ENCODE data around the gene CXCL9. TPM values are rescaled to one million over a fixed set of nuclear protein-coding genes. Genes with fewer than 3 reads are reported as not detected.
"Not testable (repeated sequence)": the region's sequence is repeated elsewhere in the genome, so short reads cannot be mapped to it uniquely, and the experiment has no call there.

Gene CXCL9
- total RNA-seq, 2 experiments from 2014 or later = 0.23 to 0.33 TPM

DNA sequence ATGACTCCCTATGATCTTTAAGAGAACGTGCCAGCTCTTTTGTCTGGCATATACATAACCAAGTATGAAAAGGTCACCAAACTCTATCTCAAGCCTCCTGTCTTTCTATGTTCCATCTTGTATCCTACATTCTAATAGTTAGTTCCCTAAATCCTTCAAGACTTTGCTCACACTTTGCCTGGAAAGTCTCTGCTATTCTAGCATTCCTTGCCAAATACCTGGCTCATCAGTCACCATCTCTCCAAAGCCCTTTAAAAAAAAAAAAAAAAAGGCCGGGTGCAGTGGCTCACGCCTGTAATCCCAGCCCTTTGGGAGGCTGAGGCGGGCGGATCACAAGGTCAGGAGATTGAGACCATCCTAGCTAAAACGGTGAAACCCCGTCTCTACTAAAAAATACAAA, 48.8 kb downstream of the CXCL9 start:
- H3K9me3 Mint-ChIP-seq (ENCODE audit: low read depth); H3K27ac Mint-ChIP-seq; H3K4me3 Mint-ChIP-seq; POLR2A ChIA-PET; DNase-seq; ATAC-seq; CTCF ChIA-PET; intact Hi-C loops (cut with DNase I, micrococcal nuclease); H3K4me1 Mint-ChIP-seq; H3K27me3 Mint-ChIP-seq: not testable (repeated sequence)
- peaks cover 79% of the 10 kb centered on the region for H3K36me3 Mint-ChIP-seq (ENCODE audit: low read depth)

DNA sequence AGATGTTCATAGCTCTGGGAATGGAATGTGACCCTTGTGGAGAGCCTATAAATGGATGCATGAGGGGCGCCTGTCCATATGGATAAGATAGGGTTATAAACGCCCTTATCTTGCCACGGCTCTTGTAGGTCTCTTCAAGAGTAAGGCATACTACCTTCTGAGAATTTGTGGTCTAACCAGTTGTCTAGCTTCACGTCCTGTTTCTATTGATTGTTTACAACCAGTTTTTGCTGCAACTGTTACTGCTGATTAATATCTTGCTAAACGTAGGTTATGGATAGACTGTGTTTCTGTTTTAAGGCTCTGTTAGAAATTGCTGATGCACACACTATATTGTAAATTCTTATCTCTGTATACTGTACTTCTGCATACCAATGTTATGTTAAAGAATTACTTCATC, 52.5 kb downstream of the CXCL9 start:
- DNase-seq; ATAC-seq; POLR2A ChIA-PET; intact Hi-C loops (cut with DNase I, micrococcal nuclease); H3K9me3 Mint-ChIP-seq (ENCODE audit: low read depth); H3K27me3 Mint-ChIP-seq; H3K4me3 Mint-ChIP-seq; H3K4me1 Mint-ChIP-seq; H3K27ac Mint-ChIP-seq: not testable (repeated sequence)
- CTCF ChIA-PET = interaction anchor here (1.1 kb wide), 1 partner anchor 13 kb away, joined by 3 read pairs; no protein-coding TSS in a partner anchor
- H3K36me3 Mint-ChIP-seq (ENCODE audit: low read depth) = peaks cover 66% of the 10 kb centered on the region

DNA sequence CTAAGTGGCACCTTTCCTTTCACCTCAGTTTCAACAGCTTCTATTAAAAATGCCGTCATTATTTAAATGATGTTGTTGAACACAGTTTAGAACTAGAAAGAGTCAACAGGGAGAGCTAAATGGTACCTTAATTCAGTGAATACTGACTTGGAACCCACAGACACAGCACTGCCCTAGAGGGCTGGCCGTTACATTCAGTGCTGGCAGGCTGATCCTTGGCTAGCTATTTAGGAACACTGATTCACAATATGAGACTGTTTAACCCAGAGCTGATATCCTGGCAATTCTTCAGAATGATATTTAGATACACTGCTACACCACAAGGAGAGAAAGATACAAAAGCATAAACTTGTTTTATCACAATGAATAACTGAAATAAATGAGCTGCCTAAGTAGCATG, 53.8 kb downstream of the CXCL9 start:
- Mint-ChIP-seq H3K36me3 (ENCODE audit: low read depth) (peaks cover 65% of the 10 kb centered on the region), H3K4me3 (no peak overlapping the region), H3K27me3 (no peaks in the 10 kb centered on the region), H3K4me1 (no peaks in the 10 kb centered on the region), H3K9me3 (ENCODE audit: low read depth) (no peaks in the 10 kb centered on the region), H3K27ac (no peak overlapping the region)
- ChIA-PET CTCF (interaction anchor here (1.0 to 2.6 kb wide), 4 partner anchors 12 to 58 kb away, joined by 3 to 12 read pairs (median 4); no protein-coding TSS in a partner anchor), POLR2A (interaction anchor here (1.9 kb wide), 1 partner anchor 13 kb away, joined by 6 read pairs; the partner anchor contains the start of gene NAAA)
- DNase-seq = no peak
- intact Hi-C loops (cut with DNase I, micrococcal nuclease) = no loop called here
- ATAC-seq = no peak

Other genes starting within 250 kb of the CXCL9 start
- gene PPEF2, start 105.1 kb downstream of the CXCL9 start, total RNA-seq = under 1 TPM; 0.09 to 0.14 TPM
- gene NAAA, start 66.5 kb downstream of the CXCL9 start, total RNA-seq = 10 to 100 TPM; 21.2 to 26.8 TPM
- gene SDAD1, start 16.6 kb downstream of the CXCL9 start, total RNA-seq = 10 to 100 TPM; 49.1 to 56.6 TPM
- gene CXCL10, start 16.0 kb upstream of the CXCL9 start, total RNA-seq = 1 to 10 TPM; 1.0 to 1.1 TPM
- gene CXCL11, start 28.6 kb upstream of the CXCL9 start, total RNA-seq = under 1 TPM in 1 of 2 experiments, not detected in 1; 0.14 TPM
- gene ART3, start 67.2 kb upstream of the CXCL9 start, total RNA-seq = not detected
- gene NUP54, start 140.9 kb upstream of the CXCL9 start, total RNA-seq = 10 to 100 TPM; 58.2 to 67.3 TPM
- 1 to 10 TPM; 3.3 to 4.6 TPM for gene SCARB2, start 206.3 kb upstream of the CXCL9 start, total RNA-seq
- gene FAM47E, start 244.2 kb upstream of the CXCL9 start, total RNA-seq = not detected

Data from activated CD4-positive, alpha-beta T cell treated with anti-CD3 and anti-CD28 coated beads for 36 hours (primary cell).